ENCODE data around the gene DPEP3.
A peak's percentile ranks its signal among the peaks of the same experiment; 100 is the strongest.

Gene DPEP3

DNA sequence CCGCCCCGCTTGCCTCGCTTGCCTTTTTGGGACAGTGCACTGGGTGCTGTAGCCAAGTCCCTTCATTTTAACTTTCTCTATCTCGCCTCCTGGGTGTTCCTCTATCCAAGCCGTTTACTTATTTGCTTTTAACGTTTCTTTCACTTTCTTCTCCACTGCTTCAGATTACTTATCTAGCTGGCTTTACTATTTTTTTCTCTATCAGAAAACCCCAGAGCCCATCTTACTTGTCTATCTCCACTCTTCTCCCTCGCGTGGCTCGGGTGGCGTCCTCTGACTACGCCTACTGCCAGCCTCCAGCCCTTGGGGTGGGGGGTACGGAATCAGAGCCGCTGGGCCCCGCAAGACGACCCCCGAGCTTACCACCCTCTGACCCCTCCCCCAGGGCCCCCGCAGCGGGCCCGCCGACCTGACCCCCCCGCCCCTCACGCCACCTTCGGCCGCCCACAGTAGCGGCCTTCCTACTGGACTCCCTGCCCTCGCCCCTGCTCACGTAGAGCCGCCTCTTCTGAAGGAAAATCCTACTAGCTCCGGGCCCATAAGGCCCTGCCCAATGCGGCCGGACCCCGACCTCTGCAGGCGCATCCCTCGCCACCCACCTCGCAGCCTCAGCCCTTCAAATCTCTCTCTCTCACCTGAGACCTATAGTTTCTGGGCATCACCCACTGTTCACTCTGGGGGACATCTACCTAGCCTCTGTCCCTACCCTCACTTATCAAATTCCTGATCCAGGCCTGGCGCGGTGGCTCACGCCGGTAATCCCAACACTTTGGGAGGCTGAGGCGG lies 10.9 kb downstream of the DPEP3 start:
- Histone ChIP-seq H3K27ac (ENCODE audit: low read depth, low read length) (no peak overlapping the region), H3K36me3 (ENCODE audit: low read length) (no peaks in the 10 kb centered on the region), H4K20me1 (ENCODE audit: low read depth, low read length) (no peaks in the 10 kb centered on the region), H3K79me2 (ENCODE audit: insufficient read depth, low read length) (no peaks in the 10 kb centered on the region), H3K4me3 (ENCODE audit: insufficient read depth, low read length, poor library complexity, severe bottlenecking) (peak overlapping the region; percentile 61), H3K9ac (ENCODE audit: low read length) (peak overlapping the region; percentile 69), H3K27me3 (ENCODE audit: low read length) (no peaks in the 10 kb centered on the region), H2AFZ (ENCODE audit: low read depth, low read length, severe bottlenecking) (peak overlapping the region; percentile 91), H3K9me2 (replicated peaks; ENCODE audit: insufficient read depth, low read length) (no peaks in the 10 kb centered on the region), H3F3A (ENCODE audit: insufficient read depth) (no peaks in the 10 kb centered on the region), H3K9me3 (ENCODE audit: insufficient read depth, low read length) (no peaks in the 10 kb centered on the region), H3K4me2 (ENCODE audit: low read depth, low read length, poor library complexity, severe bottlenecking) (peak overlapping the region; percentile 76)
- TF ChIP-seq EZH2phosphoT487 (conservative IDR thresholded peaks at IDR 0.05; ENCODE audit: low read length) = no peak
- TF ChIP-seq, protein P1, sequence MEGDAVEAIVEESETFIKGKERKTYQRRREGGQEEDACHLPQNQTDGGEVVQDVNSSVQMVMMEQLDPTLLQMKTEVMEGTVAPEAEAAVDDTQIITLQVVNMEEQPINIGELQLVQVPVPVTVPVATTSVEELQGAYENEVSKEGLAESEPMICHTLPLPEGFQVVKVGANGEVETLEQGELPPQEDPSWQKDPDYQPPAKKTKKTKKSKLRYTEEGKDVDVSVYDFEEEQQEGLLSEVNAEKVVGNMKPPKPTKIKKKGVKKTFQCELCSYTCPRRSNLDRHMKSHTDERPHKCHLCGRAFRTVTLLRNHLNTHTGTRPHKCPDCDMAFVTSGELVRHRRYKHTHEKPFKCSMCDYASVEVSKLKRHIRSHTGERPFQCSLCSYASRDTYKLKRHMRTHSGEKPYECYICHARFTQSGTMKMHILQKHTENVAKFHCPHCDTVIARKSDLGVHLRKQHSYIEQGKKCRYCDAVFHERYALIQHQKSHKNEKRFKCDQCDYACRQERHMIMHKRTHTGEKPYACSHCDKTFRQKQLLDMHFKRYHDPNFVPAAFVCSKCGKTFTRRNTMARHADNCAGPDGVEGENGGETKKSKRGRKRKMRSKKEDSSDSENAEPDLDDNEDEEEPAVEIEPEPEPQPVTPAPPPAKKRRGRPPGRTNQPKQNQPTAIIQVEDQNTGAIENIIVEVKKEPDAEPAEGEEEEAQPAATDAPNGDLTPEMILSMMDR (IDR thresholded peaks at IDR 0.05; ENCODE audit: insufficient read depth, low read length, poor library complexity, severe bottlenecking) = no peak

DNA sequence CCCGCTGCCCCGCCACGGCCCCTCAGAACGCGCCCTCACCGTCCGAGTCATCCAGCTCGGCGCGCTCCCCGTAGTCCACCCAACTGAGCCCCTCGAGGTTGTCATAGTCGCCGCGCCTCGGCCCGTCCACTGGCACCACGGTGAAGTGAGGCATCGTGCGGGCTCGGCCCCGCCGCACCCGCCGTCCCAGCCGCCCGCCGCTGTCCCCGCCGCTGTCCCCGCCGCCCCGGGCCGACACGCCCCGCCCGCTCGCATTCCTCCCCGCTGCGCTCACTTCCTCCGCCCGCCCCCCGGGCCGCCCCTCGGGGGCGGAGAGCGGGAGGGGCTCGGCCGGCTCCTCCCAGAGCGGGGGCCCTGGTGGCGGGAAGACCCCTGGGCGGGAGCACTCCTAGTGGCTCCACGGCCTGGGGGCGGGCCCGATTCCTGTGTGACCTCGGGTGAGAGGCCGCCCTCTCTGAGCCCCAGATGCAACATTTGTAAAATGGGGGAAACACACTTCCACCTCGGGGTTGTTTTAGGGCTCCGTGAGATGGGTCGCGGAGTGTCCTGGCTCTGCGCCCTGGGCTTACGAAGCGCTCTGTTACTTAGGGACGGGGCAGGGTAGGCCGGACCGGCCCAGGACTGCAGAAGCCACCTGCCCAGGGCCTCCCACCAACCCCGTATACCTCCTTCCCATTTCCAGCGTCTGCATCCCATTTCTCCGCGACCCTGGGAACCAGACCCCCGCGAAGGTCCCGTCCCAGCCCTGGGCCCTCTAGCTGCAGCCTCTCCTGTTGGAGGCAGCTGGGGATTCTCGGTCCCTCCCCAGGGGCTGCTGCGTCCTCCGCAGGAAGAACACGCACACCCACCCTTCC lies 11.7 kb downstream of the DPEP3 start, which contains the start of gene SLC12A4:
Gene SLC12A4 (minus strand): TSS at position 238 of the 854 bp plus-strand sequence. CDS start 84 bp downstream, at position 154.
- no peaks in the 10 kb centered on the region for H3F3A ChIP-seq (ENCODE audit: insufficient read depth)
- no peaks in the 10 kb centered on the region for H3K9me3 ChIP-seq (ENCODE audit: insufficient read depth, low read length)
- peak within 1 kb of the TSS; percentile 29 for H3K27ac ChIP-seq (ENCODE audit: low read depth, low read length)
- H3K27me3 ChIP-seq (ENCODE audit: low read length) = no peaks in the 10 kb centered on the region
- H2AFZ ChIP-seq (ENCODE audit: low read depth, low read length, severe bottlenecking) = peak within 1 kb of the TSS; percentile 91
- H3K9me2 ChIP-seq (replicated peaks; ENCODE audit: insufficient read depth, low read length) = no peaks in the 10 kb centered on the region
- H3K4me3 ChIP-seq (ENCODE audit: insufficient read depth, low read length, poor library complexity, severe bottlenecking) = peak within 1 kb of the TSS; percentile 61
- no peaks in the 10 kb centered on the region for H3K36me3 ChIP-seq (ENCODE audit: low read length)
- H3K79me2 ChIP-seq (ENCODE audit: insufficient read depth, low read length) = no peaks in the 10 kb centered on the region
- H3K9ac ChIP-seq (ENCODE audit: low read length) = peak within 1 kb of the TSS; percentile 69
- no peaks in the 10 kb centered on the region for H4K20me1 ChIP-seq (ENCODE audit: low read depth, low read length)
- TF ChIP-seq, protein P1 (IDR thresholded peaks at IDR 0.05; ENCODE audit: insufficient read depth, low read length, poor library complexity, severe bottlenecking) = no peak
- no peak for TF ChIP-seq EZH2phosphoT487 (conservative IDR thresholded peaks at IDR 0.05; ENCODE audit: low read length)
- peak within 1 kb of the TSS; percentile 76 for H3K4me2 ChIP-seq (ENCODE audit: low read depth, low read length, poor library complexity, severe bottlenecking)

DNA sequence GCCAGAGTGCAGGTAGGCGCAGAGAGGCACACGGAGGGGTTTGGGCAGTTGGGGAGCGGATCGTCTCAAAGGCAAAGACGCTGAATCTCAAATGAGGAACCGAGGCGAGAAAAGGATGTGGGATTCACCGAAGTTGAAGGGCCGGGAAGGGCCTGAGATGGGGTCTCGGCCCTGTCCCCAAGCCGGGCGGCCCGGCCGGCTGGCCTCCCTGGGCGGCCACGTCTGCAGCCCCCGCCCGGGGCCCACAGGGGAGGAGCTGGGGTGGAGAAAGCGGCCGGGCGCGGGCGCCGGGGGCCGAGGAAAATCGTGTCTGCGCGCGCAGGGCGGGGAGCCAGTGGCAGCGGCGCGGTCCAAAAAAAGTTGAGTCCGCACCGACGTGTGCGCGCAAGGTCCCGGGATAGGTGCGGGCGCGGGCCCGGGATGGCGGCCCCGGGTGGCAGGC lies 12.3 kb downstream of the DPEP3 start:
- H3K36me3 ChIP-seq (ENCODE audit: low read length) = no peaks in the 10 kb centered on the region
- no peaks in the 10 kb centered on the region for H3K9me2 ChIP-seq (replicated peaks; ENCODE audit: insufficient read depth, low read length)
- peak overlapping the region; percentile 70 for H2AFZ ChIP-seq (ENCODE audit: low read depth, low read length, severe bottlenecking)
- H3K9me3 ChIP-seq (ENCODE audit: insufficient read depth, low read length) = no peaks in the 10 kb centered on the region
- no peaks in the 10 kb centered on the region for H3K79me2 ChIP-seq (ENCODE audit: insufficient read depth, low read length)
- H3K4me3 ChIP-seq (ENCODE audit: insufficient read depth, low read length, poor library complexity, severe bottlenecking) = peak overlapping the region; percentile 61
- H4K20me1 ChIP-seq (ENCODE audit: low read depth, low read length) = no peaks in the 10 kb centered on the region
- H3K9ac ChIP-seq (ENCODE audit: low read length) = peak overlapping the region; percentile 69
- TF ChIP-seq, protein P1 (IDR thresholded peaks at IDR 0.05; ENCODE audit: insufficient read depth, low read length, poor library complexity, severe bottlenecking) = no peak
- TF ChIP-seq EZH2phosphoT487 (conservative IDR thresholded peaks at IDR 0.05; ENCODE audit: low read length) = no peak
- H3F3A ChIP-seq (ENCODE audit: insufficient read depth) = no peaks in the 10 kb centered on the region
- H3K4me2 ChIP-seq (ENCODE audit: low read depth, low read length, poor library complexity, severe bottlenecking) = peak overlapping the region; percentile 76
- H3K27ac ChIP-seq (ENCODE audit: low read depth, low read length) = peak overlapping the region; percentile 29
- no peaks in the 10 kb centered on the region for H3K27me3 ChIP-seq (ENCODE audit: low read length)
